IMR-90 (cell line): ENCODE results near the gene SERPING1. TPM values are rescaled to one million over a fixed set of nuclear protein-coding genes. Genes with fewer than 3 reads are reported as not detected.
A peak's percentile ranks its signal among the peaks of the same experiment; 100 is the strongest.

Experiments
- RCOR1 ChIP-seq: IDR thresholded peaks from 2 replicates; pipeline ENCODE4 v1.6.1; 2012; ENCODE audit warnings: mild to moderate bottlenecking, low read length, improper control_type of control experiment; ENCODE audit not compliant: insufficient replicate concordance
- polyA plus RNA-seq, 3 experiments: library from polyadenylated mRNA; depleted of rRNA; stranded (reverse); fragments of >200 nt; gene quantifications; 2 replicates each; pipeline ENCODE4 v1.2.3, GENCODE V29; 2012; ENCODE audit warnings: low replicate concordance in 1 of 3
- total RNA-seq: library from RNA; depleted of rRNA; stranded (reverse); fragments of >200 nt; gene quantifications from 2 replicates; pipeline ENCODE4 v1.2.3, GENCODE V29; 2012
- TF ChIP-seq, protein P1 (sequence below): conservative IDR thresholded peaks from 2 replicates; pipeline ENCODE4 v1.5.1; 2012; ENCODE audit warnings: mild to moderate bottlenecking, low read depth, low read length, improper control_type of control experiment
- TF ChIP-seq, protein P2 (sequence below): fragments of 150-350 bp; IDR thresholded peaks from 2 replicates; pipeline ENCODE4 v1.6.1; 2017; ENCODE audit warnings: mild to moderate bottlenecking, antibody characterized with exemption, low read length, low read depth

Gene SERPING1
- total and polyA plus RNA-seq, 2 of the 4 experiments (the other 2 are of a cell fraction) = 2.0 to 30.7 TPM

DNA sequence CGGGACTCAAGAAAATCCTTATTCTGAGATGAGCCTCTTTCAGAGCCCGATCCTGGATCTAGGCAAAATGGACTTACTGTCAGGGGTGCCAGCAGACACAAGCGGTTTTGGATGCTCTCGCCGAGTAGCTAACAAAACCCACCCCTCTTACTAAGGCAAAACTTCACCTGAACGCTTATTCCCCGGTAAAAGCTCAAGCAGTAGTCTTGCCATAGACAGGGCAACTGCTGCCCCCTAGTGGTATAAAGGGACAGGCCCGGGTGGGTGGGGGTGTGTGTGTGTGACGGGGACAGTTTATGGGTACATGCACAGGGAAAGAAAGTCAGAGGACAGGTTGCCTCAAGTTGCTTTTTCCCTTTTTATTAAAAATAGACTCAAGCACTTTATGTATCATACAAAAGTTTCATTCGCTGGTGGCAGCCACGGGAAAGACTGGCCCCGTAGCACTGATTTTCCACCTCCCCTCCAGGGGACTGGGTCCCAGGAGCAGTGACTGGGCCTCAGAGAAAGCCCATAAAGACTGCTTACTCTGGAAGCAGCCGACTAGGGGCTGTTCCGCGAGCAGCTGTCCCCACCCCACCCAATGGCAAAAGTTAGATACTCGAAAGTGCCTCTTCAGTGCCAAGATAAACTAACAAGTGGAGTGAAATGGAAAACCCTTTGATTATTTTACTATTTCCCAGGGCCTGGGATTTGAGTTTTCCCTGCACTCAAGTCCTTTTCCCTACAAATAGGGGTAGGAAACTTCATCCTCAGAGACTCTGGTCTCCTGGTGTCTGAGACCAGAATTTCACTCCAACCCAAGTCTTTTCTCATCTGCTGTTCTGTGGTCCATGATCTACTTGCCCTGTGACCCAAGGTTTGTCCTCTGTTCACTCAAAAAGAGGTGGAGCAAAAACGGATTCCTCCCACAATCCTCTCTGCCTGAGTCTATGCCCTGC is 47.5 kb downstream of the SERPING1 start (continued):
- TF ChIP-seq, protein P1, sequence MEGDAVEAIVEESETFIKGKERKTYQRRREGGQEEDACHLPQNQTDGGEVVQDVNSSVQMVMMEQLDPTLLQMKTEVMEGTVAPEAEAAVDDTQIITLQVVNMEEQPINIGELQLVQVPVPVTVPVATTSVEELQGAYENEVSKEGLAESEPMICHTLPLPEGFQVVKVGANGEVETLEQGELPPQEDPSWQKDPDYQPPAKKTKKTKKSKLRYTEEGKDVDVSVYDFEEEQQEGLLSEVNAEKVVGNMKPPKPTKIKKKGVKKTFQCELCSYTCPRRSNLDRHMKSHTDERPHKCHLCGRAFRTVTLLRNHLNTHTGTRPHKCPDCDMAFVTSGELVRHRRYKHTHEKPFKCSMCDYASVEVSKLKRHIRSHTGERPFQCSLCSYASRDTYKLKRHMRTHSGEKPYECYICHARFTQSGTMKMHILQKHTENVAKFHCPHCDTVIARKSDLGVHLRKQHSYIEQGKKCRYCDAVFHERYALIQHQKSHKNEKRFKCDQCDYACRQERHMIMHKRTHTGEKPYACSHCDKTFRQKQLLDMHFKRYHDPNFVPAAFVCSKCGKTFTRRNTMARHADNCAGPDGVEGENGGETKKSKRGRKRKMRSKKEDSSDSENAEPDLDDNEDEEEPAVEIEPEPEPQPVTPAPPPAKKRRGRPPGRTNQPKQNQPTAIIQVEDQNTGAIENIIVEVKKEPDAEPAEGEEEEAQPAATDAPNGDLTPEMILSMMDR = peak; percentile 73
- TF ChIP-seq RCOR1 = no peak
- TF ChIP-seq, protein P2, sequence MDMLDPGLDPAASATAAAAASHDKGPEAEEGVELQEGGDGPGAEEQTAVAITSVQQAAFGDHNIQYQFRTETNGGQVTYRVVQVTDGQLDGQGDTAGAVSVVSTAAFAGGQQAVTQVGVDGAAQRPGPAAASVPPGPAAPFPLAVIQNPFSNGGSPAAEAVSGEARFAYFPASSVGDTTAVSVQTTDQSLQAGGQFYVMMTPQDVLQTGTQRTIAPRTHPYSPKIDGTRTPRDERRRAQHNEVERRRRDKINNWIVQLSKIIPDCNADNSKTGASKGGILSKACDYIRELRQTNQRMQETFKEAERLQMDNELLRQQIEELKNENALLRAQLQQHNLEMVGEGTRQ = no peak
